HCT116 (cell line): ENCODE results near the gene SCN7A.

Experiments used
- CBX3 ChIP-seq: IDR thresholded peaks from 2 replicates; pipeline ENCODE4 v1.6.1; 2012; ENCODE audit warnings: low read depth
- CTCF ChIP-seq, 3 experiments: fragments of 200-600 bp in 1 of 3; sonication (generic) in 1 of 3; IDR thresholded peaks in 2 of 3; conservative IDR thresholded peaks in 1 of 3; 2 replicates each; pipeline ENCODE4 v1.5.1; 2012 to 2017; ENCODE audit warnings: low read depth in 2 of 3, low read length in 2 of 3, antibody characterized with exemption in 1 of 3, borderline replicate concordance in 1 of 3, control low read depth in 1 of 3, mild to moderate bottlenecking in 1 of 3, mixed read lengths in 1 of 3, mixed run types in 1 of 3, moderate library complexity in 1 of 3; ENCODE audit not compliant: insufficient read depth in 1 of 3
- EZH2 ChIP-seq: fragments of 200-600 bp; sonication (generic); IDR thresholded peaks from 2 replicates; pipeline ENCODE4 v1.6.1; 2017; ENCODE audit warnings: antibody characterized with exemption, mixed run types
- POLR2A ChIP-seq: IDR thresholded peaks from 2 replicates; pipeline ENCODE4 v1.7.0; 2011; ENCODE audit warnings: borderline replicate concordance; ENCODE audit not compliant: insufficient read depth, insufficient read length; ENCODE audit errors: extremely low read depth
- POLR2AphosphoS5 ChIP-seq: IDR thresholded peaks from 2 replicates; pipeline ENCODE4 v1.6.1; 2011; ENCODE audit warnings: mild to moderate bottlenecking, low read depth, low read length, moderate library complexity
- YY1 ChIP-seq: IDR thresholded peaks from 2 replicates; pipeline ENCODE4 v1.6.1; 2011; ENCODE audit warnings: low read length, low read depth, moderate library complexity, mild to moderate bottlenecking; ENCODE audit not compliant: insufficient replicate concordance; ENCODE audit errors: extremely low read depth
- ZFX ChIP-seq: fragments of 450-650 bp; IDR thresholded peaks from 2 replicates; pipeline ENCODE4 v1.6.1; 2017

- TF ChIP-seq POLR2A: no peak
- no peak for TF ChIP-seq YY1
- no peak for TF ChIP-seq ZFX
- no peak for TF ChIP-seq POLR2AphosphoS5
- TF ChIP-seq EZH2: no peak
- no peak for TF ChIP-seq CBX3
- no peak for TF ChIP-seq CTCF (IDR thresholded peaks at IDR 0.05 in 2 of 3, conservative IDR thresholded peaks at IDR 0.05 in 1 of 3; ENCODE audit: borderline replicate concordance in 1 of 3, insufficient read depth in 1 of 3, low read depth in 2 of 3, low read length in 2 of 3)
Measured at GRCh38 chr2:166464187-166464586, 29.9 kb downstream of the SCN7A start.
